Body of pancreas (tissue), 4 donors: ENCODE data around the gene FBXO34.

Source experiments
- CTCF ChIP-seq, 7 experiments: fragments of 450-650 bp in 4 of 7; fragments of 200-600 bp in 3 of 7; sonication (generic) in 3 of 7; IDR thresholded peaks; one replicate each; pipeline ENCODE4 v1.5.1; 2016 to 2019; ENCODE audit warnings: antibody characterized with exemption in 7 of 7
- POLR2A ChIP-seq, 3 donors: fragments of 450-650 bp; IDR thresholded peaks; one replicate each; pipeline ENCODE4 v1.6.1; 2016; ENCODE audit warnings: antibody characterized with exemption in 3 of 3, mild to moderate bottlenecking in 2 of 3

DNA sequence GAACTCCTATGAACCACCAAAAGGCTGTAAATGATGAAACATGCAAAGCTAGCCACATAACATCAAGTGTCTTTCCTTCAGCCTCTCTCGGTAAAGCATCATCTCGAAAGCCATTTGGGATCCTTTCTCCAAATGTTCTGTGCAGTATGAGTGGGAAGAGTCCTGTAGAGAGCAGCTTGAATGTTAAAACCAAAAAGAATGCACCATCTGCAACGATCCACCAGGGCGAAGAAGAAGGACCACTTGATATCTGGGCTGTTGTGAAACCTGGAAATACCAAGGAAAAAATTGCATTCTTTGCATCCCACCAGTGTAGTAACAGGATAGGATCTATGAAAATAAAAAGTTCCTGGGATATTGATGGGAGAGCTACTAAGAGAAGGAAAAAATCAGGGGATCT is 79.2 kb downstream of the FBXO34 start:
- TF ChIP-seq CTCF (IDR thresholded peaks at IDR 0.05) = no peak
- no peak for TF ChIP-seq POLR2A (IDR thresholded peaks at IDR 0.05)
